ENCODE results near the gene PGM2L1.

Gene PGM2L1

GRCh38 chr11:74327076-74327475, 71.2 kb downstream of the PGM2L1 start:
- Mint-ChIP-seq H3K9me3 (peaks cover 9% of the 10 kb centered on the region), H3K4me1 (peaks cover 11% of the 10 kb centered on the region), H3K27ac (no peak overlapping the region), H3K36me3 (ENCODE audit: low read depth) (peaks cover 20% of the 10 kb centered on the region), H3K27me3 (ENCODE audit: low read depth, poor library complexity) (peaks cover 12% of the 10 kb centered on the region), H3K4me3 (no peak overlapping the region)
- DNase-seq = no peak
- TF ChIP-seq CTCF (IDR thresholded peaks at IDR 0.05) = no peak

GRCh38 chr11:74326665-74327064, 71.6 kb downstream of the PGM2L1 start:
- no peak for DNase-seq
- Mint-ChIP-seq H3K27ac (no peak overlapping the region), H3K27me3 (ENCODE audit: low read depth, poor library complexity) (peaks cover 15% of the 10 kb centered on the region), H3K4me3 (no peak overlapping the region), H3K9me3 (peaks cover 9% of the 10 kb centered on the region), H3K4me1 (peaks cover 11% of the 10 kb centered on the region), H3K36me3 (ENCODE audit: low read depth) (peaks cover 20% of the 10 kb centered on the region)
- TF ChIP-seq CTCF (IDR thresholded peaks at IDR 0.05) = no peak

- Mint-ChIP-seq H3K9me3 (peaks cover 9% of the 10 kb centered on the region), H3K4me3 (no peak overlapping the region), H3K4me1 (peaks cover 11% of the 10 kb centered on the region), H3K27ac (peak overlapping the region; percentile 32), H3K36me3 (ENCODE audit: low read depth) (peaks cover 20% of the 10 kb centered on the region), H3K27me3 (ENCODE audit: low read depth, poor library complexity) (peaks cover 19% of the 10 kb centered on the region)
- DNase-seq = no peak
- TF ChIP-seq CTCF (IDR thresholded peaks at IDR 0.05) = no peak
Measured at GRCh38 chr11:74325649-74326645, 72.3 kb downstream of the PGM2L1 start.

GRCh38 chr11:74322667-74323066, 75.6 kb downstream of the PGM2L1 start:
- TF ChIP-seq CTCF (IDR thresholded peaks at IDR 0.05) = no peak
- peaks cover 11% of the 10 kb centered on the region for H3K4me1 Mint-ChIP-seq

GRCh38 chr11:74321487-74322188, 76.6 kb downstream of the PGM2L1 start:
- H3K4me3 Mint-ChIP-seq = no peak overlapping the region
- H3K27me3 Mint-ChIP-seq (ENCODE audit: low read depth, poor library complexity) = peaks cover 22% of the 10 kb centered on the region
- H3K4me1 Mint-ChIP-seq = peaks cover 11% of the 10 kb centered on the region
- no peak overlapping the region for H3K27ac Mint-ChIP-seq
- peaks cover 16% of the 10 kb centered on the region for H3K9me3 Mint-ChIP-seq
- TF ChIP-seq CTCF (IDR thresholded peaks at IDR 0.05) = peak; percentile 56
- DNase-seq = peak; percentile 18
- no peaks in the 10 kb centered on the region for H3K36me3 Mint-ChIP-seq (ENCODE audit: low read depth)

More at GRCh38 chr11:74322667-74323066, 75.6 kb downstream of the PGM2L1 start:
- DNase-seq = no peak
- peaks cover 11% of the 10 kb centered on the region for H3K9me3 Mint-ChIP-seq
- H3K27ac Mint-ChIP-seq = no peak overlapping the region
- peaks cover 19% of the 10 kb centered on the region for H3K27me3 Mint-ChIP-seq (ENCODE audit: low read depth, poor library complexity)
- H3K36me3 Mint-ChIP-seq (ENCODE audit: low read depth) = peaks cover 6% of the 10 kb centered on the region
- H3K4me3 Mint-ChIP-seq = no peak overlapping the region

All from nephron progenitor cell (in vitro differentiated cells).